Small intestine (tissue), 7 donors: ENCODE data around the gene SLK. TPM values are rescaled to one million over a fixed set of nuclear protein-coding genes. Genes with fewer than 3 reads are reported as not detected.
A peak's percentile ranks its signal among the peaks of the same experiment; 100 is the strongest.

Experiments used
- DNase-seq, 2 donors: peaks; one replicate each; pipeline versions ENCODE4 v3.0.0 to v3.0.0-alpha.2; 2013
- FAIRE-seq: peaks from 2 replicates; lab custom pipeline; 2012; peaks lifted over from hg19 to GRCh38; lab: Jason Lieb, UNC
- H3K27ac ChIP-seq, 3 donors: one replicate each; pipeline ENCODE4 v1.5.1; 2013; ENCODE audit warnings: low read length in 2 of 3, mild to moderate bottlenecking in 2 of 3, control low read depth in 1 of 3, inconsistent platforms in 1 of 3, low read depth in 1 of 3, moderate library complexity in 1 of 3
- H3K27me3 ChIP-seq, 3 donors: one replicate each; pipeline ENCODE4 v1.6.1; 2013; ENCODE audit warnings: low read length in 3 of 3, inconsistent platforms in 1 of 3; ENCODE audit not compliant: control insufficient read depth in 3 of 3, insufficient read depth in 3 of 3
- H3K36me3 ChIP-seq, 3 donors: one replicate each; pipeline ENCODE4 v1.6.1; 2013; ENCODE audit warnings: low read length in 3 of 3, inconsistent platforms in 1 of 3, low read depth in 1 of 3, mild to moderate bottlenecking in 1 of 3, moderate library complexity in 1 of 3; ENCODE audit not compliant: control insufficient read depth in 3 of 3, insufficient read depth in 2 of 3
- H3K4me1 ChIP-seq, 3 donors: one replicate each; pipeline ENCODE4 v1.6.1; 2013; ENCODE audit warnings: low read length in 2 of 3, inconsistent platforms in 1 of 3, low read depth in 1 of 3, mild to moderate bottlenecking in 1 of 3, moderate library complexity in 1 of 3; ENCODE audit not compliant: control insufficient read depth in 3 of 3, insufficient read depth in 2 of 3
- H3K4me3 ChIP-seq, 3 donors: one replicate each; pipeline ENCODE4 v1.5.1; 2013; ENCODE audit warnings: low read length in 3 of 3, control low read depth in 1 of 3, inconsistent platforms in 1 of 3, low read depth in 1 of 3, mild to moderate bottlenecking in 1 of 3, moderate library complexity in 1 of 3
- H3K9me3 ChIP-seq, 2 donors: one replicate each; pipeline ENCODE4 v1.6.1; 2013; ENCODE audit warnings: low read depth in 1 of 2, low read length in 1 of 2; ENCODE audit not compliant: control insufficient read depth in 2 of 2, insufficient read depth in 1 of 2
- WGBS, 3 donors: extraction: QIAGEN DNeasy Blood & Tissue Kit; methylation state at CpG; one replicate each; pipeline ENCODE4 v1.1.7; 2013; 5-methylcytosine and 5-hydroxymethylcytosine counted together
- polyA plus RNA-seq, 4 donors: library from polyadenylated mRNA; stranded (reverse) in 3 of 4; unstranded in 1 of 4; fragments of 200-250 nt in 3 of 4; fragments of 120-200 nt in 1 of 4; gene quantifications; one replicate each; pipeline versions ENCODE4 v1.2.1 to v1.2.3, GENCODE V29; 2013
- donor health status: healthy with polysubstance abuse.
- donor health status: control.
- donor health status: control.
- donor health status: Bipolar disorder and iron deficiency.
- donor health status: healthy.

SLK gene
- polyA plus RNA-seq, 4 donors, result 11.2 to 33.0 (median 14.3) TPM

DNA sequence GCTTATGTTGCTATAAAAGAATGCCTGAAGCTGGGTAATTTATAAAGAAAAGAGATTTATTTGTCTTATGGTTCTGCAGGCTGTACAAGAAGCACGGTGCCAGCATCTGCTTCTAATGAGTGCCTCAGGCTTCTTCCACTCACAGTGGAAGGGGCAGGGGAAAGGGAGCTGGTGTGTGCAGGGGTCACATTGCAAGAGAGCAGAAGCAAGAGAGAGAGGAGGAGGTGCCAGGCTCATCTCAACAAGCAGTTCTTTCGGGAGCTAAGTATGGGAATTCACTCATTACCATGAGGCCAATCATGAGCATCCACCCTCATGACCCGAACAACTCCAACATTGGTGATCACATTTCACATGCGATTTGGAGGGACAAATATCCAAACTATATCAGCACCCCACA lies 17.2 kb upstream of the SLK start:
- H3K27ac ChIP-seq, result no peak overlapping the region
- H3K4me3 ChIP-seq, result no peak overlapping the region
- no peaks in the 10 kb centered on the region for H3K4me1 ChIP-seq
- DNase-seq (no peak), FAIRE-seq (no peak)
- WGBS, 3 donors, result 86 to 95% (median 95%) methylated on average over 4 of the region's 4 CpGs
- no peaks in the 10 kb centered on the region for H3K9me3 ChIP-seq
- H3K27me3 ChIP-seq, result no peaks in the 10 kb centered on the region
- H3K36me3 ChIP-seq, result no peaks in the 10 kb centered on the region

DNA sequence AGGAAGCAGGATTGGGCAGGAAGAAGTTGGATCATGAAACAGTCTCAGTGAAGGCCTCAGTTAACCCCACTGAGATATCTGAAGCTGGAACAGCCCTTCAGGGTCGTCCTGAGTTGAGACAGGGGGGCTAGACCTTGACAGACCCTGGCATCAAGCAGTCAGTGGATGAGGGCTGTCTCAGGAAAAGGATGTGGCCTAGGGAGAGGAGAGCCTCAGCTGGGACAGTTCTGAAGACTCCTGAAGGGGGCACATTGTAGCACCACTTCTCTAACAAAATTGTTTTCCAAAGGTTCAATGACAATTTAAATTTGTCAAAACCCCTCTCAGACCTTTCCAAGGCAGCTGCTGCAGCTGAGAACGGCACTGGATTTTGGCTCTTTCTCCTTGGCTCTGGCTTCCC lies 15.8 kb upstream of the SLK start:
- Histone ChIP-seq H3K9me3 (no peaks in the 10 kb centered on the region), H3K36me3 (no peaks in the 10 kb centered on the region), H3K27me3 (no peaks in the 10 kb centered on the region), H3K4me1 (no peaks in the 10 kb centered on the region), H3K27ac (no peak overlapping the region), H3K4me3 (no peak overlapping the region)
- WGBS, 3 donors, result 65 to 71% (median 69%) methylated on average over 2 of the region's 2 CpGs
- FAIRE-seq, result no peak
- DNase-seq, result no peak

DNA sequence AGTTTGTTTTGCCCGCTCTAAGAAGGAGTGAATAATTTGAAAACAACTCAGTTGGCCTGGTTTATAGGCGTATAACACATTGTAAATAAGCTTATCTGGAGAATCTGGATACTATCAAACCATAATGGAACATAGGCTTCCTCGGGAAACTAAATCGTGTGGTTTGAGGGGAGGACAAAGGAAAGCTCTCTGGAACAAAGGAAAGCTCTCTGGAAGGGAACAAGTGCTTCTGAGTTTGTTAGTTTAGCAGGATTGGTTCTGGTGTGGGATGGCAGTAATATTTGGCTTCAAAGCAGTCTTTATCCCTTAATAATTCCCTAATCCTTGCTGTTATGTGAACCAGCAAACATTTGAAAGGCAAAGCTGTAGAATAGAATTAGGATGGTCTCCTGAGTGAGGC lies 15.0 kb upstream of the SLK start:
- DNase-seq (no peak), FAIRE-seq (no peak)
- WGBS, 3 donors, result 64 to 66% (median 64%) methylated on average over 4 of the region's 4 CpGs

DNA sequence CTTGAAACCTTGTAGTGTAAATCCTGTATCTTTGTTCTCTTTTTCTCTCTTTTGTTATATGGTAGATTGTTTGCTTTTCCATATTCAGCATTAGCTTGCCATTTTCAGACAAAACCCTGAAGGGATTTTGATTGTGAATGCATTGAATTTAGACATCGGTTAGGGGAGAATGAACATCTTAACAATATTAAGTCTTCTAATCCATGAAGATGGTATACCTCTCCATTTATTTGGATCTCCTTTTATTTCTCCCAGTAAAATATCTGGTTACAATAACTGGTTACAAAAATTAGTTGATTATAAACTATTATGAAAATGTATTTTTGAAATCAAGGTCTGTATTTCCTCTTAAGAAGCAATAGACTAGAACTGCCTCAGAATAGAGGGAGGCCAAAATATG lies 12.4 kb upstream of the SLK start:
- WGBS, 3 donors, result 97 to 100% (median 100%) methylated on average over 1 of the region's 1 CpG
- Histone ChIP-seq H3K4me1 (no peaks in the 10 kb centered on the region), H3K27ac (no peak overlapping the region), H3K4me3 (no peak overlapping the region), H3K9me3 (no peaks in the 10 kb centered on the region), H3K36me3 (no peaks in the 10 kb centered on the region), H3K27me3 (no peaks in the 10 kb centered on the region)
- no peak for DNase-seq
- FAIRE-seq, result no peak

More for the DNA sequence above, 15.0 kb upstream of the SLK start:
- no peaks in the 10 kb centered on the region for H3K9me3 ChIP-seq
- H3K4me1 ChIP-seq, result no peaks in the 10 kb centered on the region
- H3K4me3 ChIP-seq, result no peak overlapping the region
- no peaks in the 10 kb centered on the region for H3K27me3 ChIP-seq
- no peak overlapping the region for H3K27ac ChIP-seq
- no peaks in the 10 kb centered on the region for H3K36me3 ChIP-seq

DNA sequence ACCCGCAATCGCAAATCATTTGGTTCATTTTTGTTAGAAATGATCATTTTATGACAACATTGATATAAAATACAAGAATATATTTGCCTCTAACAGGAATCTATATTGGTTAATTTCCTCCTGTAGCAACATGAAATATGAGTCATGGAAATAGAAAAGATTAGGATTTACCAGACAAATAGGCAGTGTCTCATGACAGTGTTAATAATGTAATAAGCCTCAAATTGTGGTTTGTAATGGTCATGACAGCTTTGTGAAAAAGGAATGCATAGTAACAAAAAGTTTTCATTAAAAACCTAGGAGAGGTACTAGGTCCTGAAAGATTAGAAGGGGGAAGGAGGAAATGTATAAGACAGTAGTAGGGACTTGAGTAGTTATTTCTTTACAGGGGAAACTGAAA lies 7.9 kb upstream of the SLK start:
- Histone ChIP-seq H3K4me1 (no peaks in the 10 kb centered on the region), H3K27ac (no peak overlapping the region), H3K9me3 (no peaks in the 10 kb centered on the region), H3K36me3 (no peaks in the 10 kb centered on the region), H3K4me3 (no peak overlapping the region), H3K27me3 (no peaks in the 10 kb centered on the region)
- 96 to 97% (median 96%) methylated on average over 2 of the region's 2 CpGs for WGBS, 3 donors
- DNase-seq, result no peak
- FAIRE-seq, result no peak

DNA sequence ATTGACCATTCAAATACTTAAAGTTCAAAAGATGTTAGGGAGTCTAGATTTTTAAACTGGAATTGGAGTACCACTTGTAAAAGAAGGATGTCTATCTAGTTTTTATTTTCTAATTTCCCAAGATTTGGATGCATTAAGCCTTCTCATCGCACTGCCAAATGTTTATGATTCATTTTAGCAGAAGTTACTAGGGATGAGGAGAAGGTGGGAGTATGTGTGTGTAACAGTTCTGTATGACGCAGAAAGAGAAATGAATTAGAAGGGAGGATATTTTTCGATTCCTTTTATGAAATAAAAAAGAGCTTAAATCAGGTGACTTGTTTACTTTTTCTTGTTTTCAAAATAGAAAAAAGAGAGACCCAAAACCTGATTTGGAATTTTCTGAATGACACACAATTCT lies 6.8 kb upstream of the SLK start:
- 83 to 86% (median 85%) methylated on average over 3 of the region's 3 CpGs for WGBS, 3 donors
- no peak overlapping the region for H3K27ac ChIP-seq
- H3K9me3 ChIP-seq, result no peaks in the 10 kb centered on the region

DNA sequence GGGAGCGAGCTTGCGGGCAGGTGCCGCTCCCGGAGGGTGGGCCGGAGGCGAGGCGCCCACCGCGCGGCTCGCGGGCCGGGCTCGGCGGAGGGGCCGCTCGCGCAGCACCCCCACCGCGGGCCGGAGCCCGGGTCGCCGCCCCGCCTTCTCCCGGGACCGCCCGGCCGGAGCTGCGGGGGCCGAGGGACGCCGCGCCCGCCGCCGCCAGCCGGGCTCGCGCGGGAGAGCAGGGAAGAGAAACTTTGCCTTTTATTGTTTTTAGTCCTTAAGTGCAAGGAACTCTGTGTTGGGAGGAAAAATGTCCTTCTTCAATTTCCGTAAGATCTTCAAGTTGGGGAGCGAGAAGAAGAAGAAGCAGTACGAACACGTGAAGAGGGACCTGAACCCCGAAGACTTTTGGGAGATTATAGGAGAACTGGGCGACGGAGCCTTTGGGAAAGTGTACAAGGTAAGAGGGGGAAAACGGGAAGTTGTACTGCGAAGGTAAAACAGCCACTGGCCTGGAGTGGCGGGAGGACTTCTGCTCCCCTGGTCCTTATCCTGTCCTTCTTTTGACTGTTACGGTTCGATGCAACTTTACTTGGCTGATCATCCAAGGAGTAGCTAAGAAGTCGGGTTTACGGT lies 620 bp downstream of the SLK start:
- peak overlapping the region; percentile 76 to 84 (median 77) for H3K4me3 ChIP-seq
- peak overlapping the region; percentile 82 to 90 (median 86) for H3K27ac ChIP-seq
- no peaks in the 10 kb centered on the region for H3K27me3 ChIP-seq
- H3K36me3 ChIP-seq, result no peaks in the 10 kb centered on the region
- no peaks in the 10 kb centered on the region for H3K9me3 ChIP-seq
- peaks cover 0 to 6% (median 3%) of the 10 kb centered on the region in 3 donors for H3K4me1 ChIP-seq
- WGBS, 3 donors, result 0% methylated on average over 47 to 55 of the region's 55 CpGs
- FAIRE-seq (no peak), DNase-seq (peak; percentile 45 to 77)

More for the DNA sequence above, 6.8 kb upstream of the SLK start:
- H3K4me1 ChIP-seq, result no peaks in the 10 kb centered on the region
- DNase-seq, result no peak
- no peaks in the 10 kb centered on the region for H3K27me3 ChIP-seq
- FAIRE-seq, result no peak
- H3K4me3 ChIP-seq, result no peak overlapping the region
- H3K36me3 ChIP-seq, result no peaks in the 10 kb centered on the region

DNA sequence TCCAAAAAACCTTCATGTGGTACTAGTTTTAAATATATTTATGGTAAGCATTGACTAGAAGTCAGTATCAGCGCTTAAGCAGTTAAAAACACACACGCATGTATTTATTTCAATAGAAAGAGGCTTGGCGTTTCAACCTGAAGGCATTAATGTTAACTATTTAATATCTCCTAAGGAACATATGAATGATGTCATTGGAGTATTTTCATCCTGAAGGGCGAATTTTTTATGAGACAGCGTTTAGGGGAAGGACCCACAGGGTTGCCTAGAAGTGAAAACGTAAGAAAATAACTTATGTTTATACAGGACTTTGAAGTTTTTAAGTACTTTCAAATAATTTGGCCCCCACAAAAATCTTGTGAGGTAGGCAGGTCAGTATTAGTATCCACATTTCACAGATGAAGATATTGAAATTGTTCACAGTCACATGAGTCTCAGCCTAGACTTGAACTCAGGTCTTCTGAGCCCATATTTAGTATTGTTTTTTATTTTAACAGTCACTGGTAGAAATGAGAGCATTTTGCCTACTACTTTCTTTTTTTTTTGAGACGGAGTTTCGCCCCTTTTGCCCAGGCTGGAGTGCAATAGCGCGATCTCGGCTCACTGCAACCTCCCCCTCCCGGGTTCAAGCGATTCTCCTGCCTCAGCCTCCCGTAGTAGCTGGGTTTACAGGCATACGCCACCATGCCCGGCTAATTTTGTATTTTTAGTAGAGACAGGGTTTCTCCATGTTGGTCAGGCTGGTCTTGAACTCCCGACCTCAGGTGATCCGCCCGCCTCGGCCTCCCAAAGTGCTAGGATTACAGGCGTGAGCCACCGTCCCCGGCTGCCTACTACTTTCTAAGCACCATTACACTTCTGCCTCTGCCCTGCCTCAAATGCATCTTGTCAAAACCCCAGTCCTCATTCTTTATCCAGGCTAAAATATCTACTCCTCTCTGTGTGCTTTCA lies 1.8 kb downstream of the SLK start:
- Histone ChIP-seq H3K9me3 (no peaks in the 10 kb centered on the region), H3K4me1 (peaks cover 0 to 6% (median 3%) of the 10 kb centered on the region in 3 donors), H3K27me3 (no peaks in the 10 kb centered on the region), H3K27ac (no peak overlapping the region), H3K4me3 (peak overlapping the region in 2 of 3 donors; percentile 76 to 77), H3K36me3 (no peaks in the 10 kb centered on the region)
- 7 to 37% (median 13%) methylated on average over 22 to 23 of the region's 23 CpGs for WGBS, 3 donors
- DNase-seq (peak in 1 of 2 donors; percentile 19), FAIRE-seq (no peak)
